ENCODE measurements around the gene MPC2. TPM values are rescaled to one million over a fixed set of nuclear protein-coding genes. Genes with fewer than 3 reads are reported as not detected.

Gene MPC2
- total RNA-seq, 1 donor from 2014 or later = 40.5 TPM

DNA sequence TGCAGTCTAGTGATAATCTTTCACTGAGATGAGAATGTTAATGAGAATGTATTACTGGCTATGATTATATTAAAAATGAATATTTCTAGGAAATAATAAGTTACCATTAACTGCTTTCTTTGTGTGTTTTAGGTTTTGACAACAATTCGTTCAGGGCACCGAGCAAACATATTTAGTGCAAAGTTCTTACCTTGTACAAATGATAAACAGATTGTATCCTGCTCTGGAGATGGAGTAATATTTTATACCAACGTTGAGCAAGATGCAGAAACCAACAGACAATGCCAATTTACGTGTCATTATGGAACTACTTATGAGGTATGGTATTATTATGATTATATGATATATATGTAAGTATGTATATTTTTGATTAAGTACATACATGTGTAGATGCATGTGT is 37.8 kb upstream of the MPC2 start:
- DNase-seq (no peak), ATAC-seq (no peak)
- Histone ChIP-seq H3K36me3 (peaks cover 21% of the 10 kb centered on the region), H3K27me3 (no peaks in the 10 kb centered on the region), H3K9me3 (no peaks in the 10 kb centered on the region), H3K4me3 (no peak overlapping the region), H3K27ac (no peak overlapping the region), H3K4me1 (no peaks in the 10 kb centered on the region)
- intact Hi-C loops (cut with DNase I) = no loop called here
- TF ChIP-seq, protein P1, sequence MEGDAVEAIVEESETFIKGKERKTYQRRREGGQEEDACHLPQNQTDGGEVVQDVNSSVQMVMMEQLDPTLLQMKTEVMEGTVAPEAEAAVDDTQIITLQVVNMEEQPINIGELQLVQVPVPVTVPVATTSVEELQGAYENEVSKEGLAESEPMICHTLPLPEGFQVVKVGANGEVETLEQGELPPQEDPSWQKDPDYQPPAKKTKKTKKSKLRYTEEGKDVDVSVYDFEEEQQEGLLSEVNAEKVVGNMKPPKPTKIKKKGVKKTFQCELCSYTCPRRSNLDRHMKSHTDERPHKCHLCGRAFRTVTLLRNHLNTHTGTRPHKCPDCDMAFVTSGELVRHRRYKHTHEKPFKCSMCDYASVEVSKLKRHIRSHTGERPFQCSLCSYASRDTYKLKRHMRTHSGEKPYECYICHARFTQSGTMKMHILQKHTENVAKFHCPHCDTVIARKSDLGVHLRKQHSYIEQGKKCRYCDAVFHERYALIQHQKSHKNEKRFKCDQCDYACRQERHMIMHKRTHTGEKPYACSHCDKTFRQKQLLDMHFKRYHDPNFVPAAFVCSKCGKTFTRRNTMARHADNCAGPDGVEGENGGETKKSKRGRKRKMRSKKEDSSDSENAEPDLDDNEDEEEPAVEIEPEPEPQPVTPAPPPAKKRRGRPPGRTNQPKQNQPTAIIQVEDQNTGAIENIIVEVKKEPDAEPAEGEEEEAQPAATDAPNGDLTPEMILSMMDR (IDR thresholded peaks at IDR 0.05) = no peak

DNA sequence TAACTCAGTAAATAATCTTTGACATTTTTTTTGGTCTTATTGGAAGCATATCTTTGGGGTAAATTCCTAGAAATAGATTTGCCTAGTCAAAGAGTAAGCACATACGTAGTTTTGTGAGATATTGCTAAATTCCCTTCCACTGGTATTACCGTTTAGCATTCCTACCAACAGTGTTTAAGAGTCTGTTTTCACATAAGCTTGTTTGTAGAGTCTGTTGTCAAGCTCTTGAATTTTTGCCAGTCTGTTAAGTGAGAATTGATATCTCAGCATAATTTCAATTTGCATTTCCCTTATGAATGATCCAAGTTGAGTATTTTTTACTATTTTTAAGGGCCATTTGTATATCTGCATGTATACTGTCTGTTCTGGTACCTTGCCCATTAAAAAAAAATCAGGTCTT is 37.0 kb upstream of the MPC2 start:
- intact Hi-C loops (cut with DNase I) = no loop called here
- no peaks in the 10 kb centered on the region for H3K9me3 ChIP-seq
- TF ChIP-seq, protein P1 (IDR thresholded peaks at IDR 0.05) = no peak
- DNase-seq = no peak
- no peak overlapping the region for H3K4me3 ChIP-seq
- no peaks in the 10 kb centered on the region for H3K27me3 ChIP-seq
- no peak overlapping the region for H3K27ac ChIP-seq
- H3K36me3 ChIP-seq = peaks cover 21% of the 10 kb centered on the region
- no peaks in the 10 kb centered on the region for H3K4me1 ChIP-seq
- ATAC-seq = no peak

DNA sequence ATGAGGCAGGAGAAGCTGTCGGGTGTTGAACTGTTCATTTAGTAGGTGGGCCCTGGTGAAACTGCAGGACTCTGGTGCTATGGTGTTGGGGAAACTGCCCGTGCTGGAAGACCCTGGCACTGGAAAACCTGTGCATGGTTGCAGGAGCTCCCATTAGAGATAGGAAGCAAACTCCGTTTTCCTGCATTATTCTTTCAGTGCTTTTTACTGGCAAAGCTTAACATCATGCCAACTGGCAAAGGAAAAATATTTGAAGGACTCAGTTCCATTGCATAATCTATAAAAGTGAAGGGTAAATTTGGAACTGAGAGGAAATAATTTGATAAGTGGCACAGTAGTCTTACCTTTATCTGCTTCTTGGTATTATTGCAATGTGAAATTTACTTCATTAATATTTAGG is 31.7 kb upstream of the MPC2 start:
- Histone ChIP-seq H3K36me3 (peaks cover 11% of the 10 kb centered on the region), H3K27ac (no peak overlapping the region), H3K9me3 (no peaks in the 10 kb centered on the region), H3K27me3 (no peaks in the 10 kb centered on the region), H3K4me3 (no peak overlapping the region), H3K4me1 (no peaks in the 10 kb centered on the region)
- ATAC-seq = no peak
- DNase-seq = no peak
- intact Hi-C loops (cut with DNase I) = no loop called here
- TF ChIP-seq, protein P1 (IDR thresholded peaks at IDR 0.05) = no peak

DNA sequence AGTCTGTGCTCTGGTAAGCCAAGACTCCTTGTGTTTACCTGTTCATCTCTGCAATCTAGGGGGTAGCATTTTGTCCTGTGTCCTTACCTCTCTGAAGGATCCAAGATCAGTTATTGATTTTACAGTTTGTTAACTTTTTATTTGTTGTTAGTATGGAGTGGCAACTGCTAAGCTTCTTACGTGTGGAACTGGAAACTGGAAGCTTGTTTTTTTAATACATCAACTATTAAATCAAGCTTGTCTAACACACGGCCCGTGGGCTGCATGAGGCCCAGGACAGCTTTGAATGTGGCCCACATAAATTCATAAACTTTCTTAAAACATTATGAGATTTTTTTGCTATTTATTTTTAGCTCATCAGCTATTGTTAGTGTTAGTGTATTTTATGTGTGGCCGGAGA is 29.2 kb upstream of the MPC2 start:
- TF ChIP-seq, protein P1 (IDR thresholded peaks at IDR 0.05) = no peak
- intact Hi-C loops (cut with DNase I) = no loop called here
- no peak for ATAC-seq

DNA sequence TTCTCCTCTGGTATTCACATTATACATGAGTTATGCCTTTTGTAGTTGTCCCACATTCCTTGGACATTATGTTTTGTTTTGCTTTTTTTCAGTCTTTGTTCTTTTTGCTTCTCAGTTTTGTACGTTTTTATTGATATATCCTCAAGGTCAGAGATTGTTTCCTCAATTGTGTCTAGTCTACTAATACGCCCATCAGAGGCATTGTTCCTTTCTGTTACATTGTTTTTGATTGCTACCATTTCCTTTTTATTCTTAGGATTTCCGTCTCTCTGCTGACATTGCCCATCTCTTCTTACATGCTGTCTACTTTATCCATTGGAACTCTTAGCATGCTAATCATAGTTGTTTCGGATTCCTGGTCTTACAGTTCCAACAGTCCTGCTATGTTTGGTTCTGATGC is 27.8 kb upstream of the MPC2 start:
- no peak overlapping the region for H3K27ac ChIP-seq
- intact Hi-C loops (cut with DNase I) = no loop called here
- ATAC-seq (no peak), DNase-seq (no peak)
- no peaks in the 10 kb centered on the region for H3K9me3 ChIP-seq
- no peaks in the 10 kb centered on the region for H3K4me1 ChIP-seq
- no peak overlapping the region for H3K4me3 ChIP-seq
- H3K36me3 ChIP-seq = peaks cover 11% of the 10 kb centered on the region
- no peaks in the 10 kb centered on the region for H3K27me3 ChIP-seq
- TF ChIP-seq, protein P1 (IDR thresholded peaks at IDR 0.05) = no peak

More for the DNA sequence above, 29.2 kb upstream of the MPC2 start:
- Histone ChIP-seq H3K4me3 (no peak overlapping the region), H3K4me1 (no peaks in the 10 kb centered on the region), H3K9me3 (no peaks in the 10 kb centered on the region), H3K27me3 (no peaks in the 10 kb centered on the region), H3K27ac (no peak overlapping the region), H3K36me3 (peaks cover 11% of the 10 kb centered on the region)
- no peak for DNase-seq

DNA sequence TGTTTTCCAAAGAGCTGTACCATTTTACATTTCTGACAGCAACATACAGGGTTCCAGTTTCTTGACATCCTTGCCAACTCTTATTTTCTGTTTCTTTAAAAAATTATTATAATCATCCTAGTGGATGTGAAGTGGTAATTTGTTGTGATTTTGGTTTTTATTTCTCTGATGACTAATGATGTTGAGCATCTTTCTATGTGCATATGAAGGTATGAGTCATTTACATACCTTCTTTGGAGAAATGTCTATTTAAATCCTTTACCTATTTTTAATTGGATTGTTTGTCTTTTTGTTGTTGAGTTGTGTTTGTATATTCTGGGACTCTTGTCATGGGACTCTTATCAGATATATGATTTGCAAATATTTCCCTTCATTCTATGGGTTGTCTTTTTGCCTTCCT is 20.8 kb upstream of the MPC2 start:
- ATAC-seq (no peak), DNase-seq (no peak)
- no peaks in the 10 kb centered on the region for H3K27me3 ChIP-seq
- H3K36me3 ChIP-seq = peaks cover 24% of the 10 kb centered on the region
- intact Hi-C loops (cut with DNase I) = no loop called here
- no peak overlapping the region for H3K4me3 ChIP-seq
- no peaks in the 10 kb centered on the region for H3K9me3 ChIP-seq
- H3K27ac ChIP-seq = no peak overlapping the region
- TF ChIP-seq, protein P1 (IDR thresholded peaks at IDR 0.05) = no peak
- H3K4me1 ChIP-seq = no peaks in the 10 kb centered on the region

All from upper lobe of right lung (tissue), 1 donor.